A549 (cell line): ENCODE results near the gene NPW. TPM values are rescaled to one million over a fixed set of nuclear protein-coding genes. Genes with fewer than 3 reads are reported as not detected.
A peak's percentile ranks its signal among the peaks of the same experiment; 100 is the strongest.

ENCODE experiments used
- ATAC-seq, 2 experiments: fragments of 200-7000 bp in 1 of 2; fragments of >200 bp in 1 of 2; cut with Nextera tagmentation in 1 of 2; cut with Tn5 transposase in 1 of 2; 3 replicates each; pipeline versions ENCODE4 v1.8.0 to v1.9.1; 2018 to 2020; ENCODE audit warnings: mild to moderate bottlenecking in 1 of 2, moderate library complexity in 1 of 2
- CTCF ChIA-PET: fragments of 300-600 bp; sonication (Branson Sonifier 250); formaldehyde crosslinking; extraction: SDS; loops from one replicate; lab custom pipeline; 2021; ENCODE audit warnings: antibody characterized with exemption, inconsistent platforms; lab: Yijun Ruan, JAX
- POLR2A ChIA-PET: fragments of 350-600 bp; formaldehyde crosslinking; extraction: SDS; loops from one replicate; lab custom pipeline; 2021; ENCODE audit warnings: antibody characterized with exemption, inconsistent platforms; lab: Yijun Ruan, JAX
- DNase-seq, 2 experiments: peaks; one replicate each; pipeline versions ENCODE4 v3.0.0 to v3.0.0-alpha.2; 2011 to 2016; ENCODE audit warnings: low read depth in 1 of 2, low spot score in 1 of 2
- FAIRE-seq: peaks from 2 replicates; lab custom pipeline; 2011; peaks lifted over from hg19 to GRCh38; lab: Jason Lieb, UNC
- H3K27ac ChIP-seq, 2 experiments: fragments of >200 bp; sonication (Bioruptor Twin); formaldehyde crosslinking; 3 replicates each; pipeline ENCODE4 v1.5.1; 2016 to 2017
- H3K4me1 ChIP-seq: fragments of >200 bp; sonication (Bioruptor Twin); formaldehyde crosslinking; 3 replicates; pipeline ENCODE4 v1.6.1; 2016
- H3K4me2 ChIP-seq: fragments of >200 bp; sonication (Bioruptor Twin); formaldehyde crosslinking; 3 replicates; pipeline ENCODE4 v1.6.1; 2016
- H3K4me3 ChIP-seq: fragments of >200 bp; sonication (Bioruptor Twin); formaldehyde crosslinking; 3 replicates; pipeline ENCODE4 v1.5.1; 2016
- H3K9me3 ChIP-seq: fragments of >200 bp; sonication (Bioruptor Twin); formaldehyde crosslinking; 3 replicates; pipeline ENCODE4 v1.6.1; 2016
- BHLHE40 ChIP-seq: IDR thresholded peaks from 2 replicates; pipeline ENCODE4 v1.6.1; 2012; ENCODE audit warnings: low read depth, low read length, inconsistent platforms
- CTCF ChIP-seq: fragments of >200 bp; sonication (Bioruptor Twin); formaldehyde crosslinking; IDR thresholded peaks from 3 replicates; pipeline ENCODE4 v1.5.1; 2016
- EHF ChIP-seq: fragments of 250-450 bp; sonication (Bioruptor Pico); IDR thresholded peaks from 2 replicates; pipeline ENCODE4 v1.5.0; 2020; ENCODE audit warnings: mild to moderate bottlenecking
- EP300 ChIP-seq, 2 experiments: fragments of >200 bp; sonication (Bioruptor Twin); formaldehyde crosslinking; IDR thresholded peaks; 2 replicates in 1 of 2; 3 replicates in 1 of 2; pipeline ENCODE4 v1.6.1; 2016 to 2017
- JUN ChIP-seq, 2 experiments: fragments of >200 bp; sonication (Bioruptor Twin); formaldehyde crosslinking; IDR thresholded peaks; 2 replicates in 1 of 2; 3 replicates in 1 of 2; pipeline ENCODE4 v1.6.1; 2016 to 2017
- KDM1A ChIP-seq: fragments of 200-600 bp; sonication (generic); IDR thresholded peaks from 2 replicates; pipeline ENCODE4 v1.6.1; 2016; ENCODE audit warnings: low read depth, mild to moderate bottlenecking
- MAX ChIP-seq: IDR thresholded peaks from 2 replicates; pipeline ENCODE4 v1.6.1; 2012
- POLR2AphosphoS2 ChIP-seq: conservative IDR thresholded peaks from 2 replicates; pipeline ENCODE4 v1.6.1; 2012; ENCODE audit warnings: low read length, improper control_type of control experiment, inconsistent platforms
- SMC3 ChIP-seq: fragments of >200 bp; sonication (Bioruptor Twin); formaldehyde crosslinking; IDR thresholded peaks from 3 replicates; pipeline ENCODE4 v1.6.1; 2018; ENCODE audit warnings: inconsistent platforms
- TP53 ChIP-seq: fragments of 250-450 bp; sonication (Bioruptor Pico); IDR thresholded peaks from 2 replicates; pipeline ENCODE4 v1.5.0; 2021; ENCODE audit warnings: mild to moderate bottlenecking, moderate library complexity
- WGBS: methylation state at CpG from one replicate; pipeline ENCODE4 v1.1.6; 2017; ENCODE audit errors: missing lambda C conversion rate; 5-methylcytosine and 5-hydroxymethylcytosine counted together
- polyA plus RNA-seq, 4 experiments: library from polyadenylated mRNA; depleted of rRNA in 3 of 4; stranded (reverse); fragments of >200 nt; fragmentation: RNase III in 1 of 4; extraction: RNeasy Plus Mini Kit Qiagen cat#74134 plus additional on column Dnase treatment in 1 of 4; gene quantifications; 2 replicates in 3 of 4; 3 replicates in 1 of 4; pipeline ENCODE4 v1.2.3, GENCODE V29; 2011 to 2017
- TF ChIP-seq, protein P1 (sequence below): fragments of 250-450 bp; sonication (Bioruptor Pico); IDR thresholded peaks from 2 replicates; pipeline ENCODE4 v1.5.0; 2021; ENCODE audit warnings: mild to moderate bottlenecking, moderate library complexity, borderline replicate concordance

The NPW gene
- polyA plus RNA-seq, 2 of the 4 experiments (the other 2 are of a cell fraction) = 0.26 to 1.0 TPM

- H3K4me1 ChIP-seq = peaks cover 17% of the 10 kb centered on the region
- ChIA-PET POLR2A (interaction anchor here (2.8 kb wide), 1 partner anchor 8 kb away, joined by 13 read pairs; the partner anchor contains the start of gene TBL3), CTCF (interaction anchor here (19.7 kb wide), 1 partner anchor 25 kb away, joined by 196 read pairs; the partner anchor contains the start of gene ZNF598)
- FAIRE-seq (no peak), ATAC-seq (no peak), DNase-seq (no peak)
- H3K9me3 ChIP-seq = no peaks in the 10 kb centered on the region
- H3K4me3 ChIP-seq = no peak overlapping the region
- no peak overlapping the region for H3K4me2 ChIP-seq
- H3K27ac ChIP-seq = no peak overlapping the region
- WGBS = 94% methylated on average over 55 of the region's 70 CpGs
- TF ChIP-seq CTCF = no peak
- TF ChIP-seq BHLHE40 = no peak
- TF ChIP-seq KDM1A = no peak
- no peak for TF ChIP-seq EHF (CRISPR knock-in tag)
- TF ChIP-seq JUN (IDR thresholded peaks at IDR 0.05) = 0 out of 5 replicates have a peak, but pooled peaks of 1 of the 2 experiments have one; percentile 8
Measured at GRCh38 chr16:1979271-1980029, 40.1 kb upstream of the NPW start.

GRCh38 chr16:1980030-1980769, 39.4 kb upstream of the NPW start:
- ATAC-seq = no peak
- no peak for DNase-seq
- Histone ChIP-seq H3K4me1 (peaks cover 20% of the 10 kb centered on the region), H3K9me3 (no peaks in the 10 kb centered on the region), H3K27ac (no peak overlapping the region), H3K4me2 (no peak overlapping the region), H3K4me3 (no peak overlapping the region)
- 0 out of 2 replicates have a peak, but pooled peaks have one; percentile 31 for TF ChIP-seq POLR2AphosphoS2
- TF ChIP-seq, protein P1, sequence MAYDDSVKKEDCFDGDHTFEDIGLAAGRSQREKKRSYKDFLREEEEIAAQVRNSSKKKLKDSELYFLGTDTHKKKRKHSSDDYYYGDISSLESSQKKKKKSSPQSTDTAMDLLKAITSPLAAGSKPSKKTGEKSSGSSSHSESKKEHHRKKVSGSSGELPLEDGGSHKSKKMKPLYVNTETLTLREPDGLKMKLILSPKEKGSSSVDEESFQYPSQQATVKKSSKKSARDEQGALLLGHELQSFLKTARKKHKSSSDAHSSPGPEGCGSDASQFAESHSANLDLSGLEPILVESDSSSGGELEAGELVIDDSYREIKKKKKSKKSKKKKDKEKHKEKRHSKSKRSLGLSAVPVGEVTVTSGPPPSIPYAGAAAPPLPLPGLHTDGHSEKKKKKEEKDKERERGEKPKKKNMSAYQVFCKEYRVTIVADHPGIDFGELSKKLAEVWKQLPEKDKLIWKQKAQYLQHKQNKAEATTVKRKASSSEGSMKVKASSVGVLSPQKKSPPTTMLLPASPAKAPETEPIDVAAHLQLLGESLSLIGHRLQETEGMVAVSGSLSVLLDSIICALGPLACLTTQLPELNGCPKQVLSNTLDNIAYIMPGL (CRISPR knock-in tag) = no peak
- TF ChIP-seq JUN (IDR thresholded peaks at IDR 0.05) = peak in 1 of 2 experiments; percentile 7; a peak in 1 of 5 replicates
- no peak for TF ChIP-seq EP300 (IDR thresholded peaks at IDR 0.05)
- TF ChIP-seq SMC3 = no peak
- no peak for TF ChIP-seq TP53
- ChIA-PET CTCF (interaction anchor here (19.7 kb wide), 1 partner anchor 24 kb away, joined by 196 read pairs; the partner anchor contains the start of gene ZNF598), POLR2A (interaction anchor here (2.8 to 5.4 kb wide), 2 partner anchors 8 to 15 kb away, joined by 13 to 50 read pairs; partner anchors contain the start of genes RPS2 and TBL3)
- no peak for FAIRE-seq
- 92% methylated on average over 33 of the region's 53 CpGs for WGBS

- 91% methylated on average over 9 of the region's 16 CpGs for WGBS
- DNase-seq (no peak), ATAC-seq (no peak), FAIRE-seq (no peak)
- TF ChIP-seq MAX = no peak
- TF ChIP-seq POLR2AphosphoS2 = 0 out of 2 replicates have a peak, but pooled peaks have one; percentile 24
- Histone ChIP-seq H3K9me3 (no peaks in the 10 kb centered on the region), H3K4me3 (no peak overlapping the region), H3K4me1 (peaks cover 26% of the 10 kb centered on the region), H3K4me2 (no peak overlapping the region), H3K27ac (no peak overlapping the region)
- CTCF ChIA-PET = interaction anchor here (19.7 kb wide), 1 partner anchor 24 kb away, joined by 196 read pairs; the partner anchor contains the start of gene ZNF598
- POLR2A ChIA-PET = interaction anchor here (2.8 to 5.4 kb wide), 2 partner anchors 9 to 15 kb away, joined by 13 to 50 read pairs; partner anchors contain the start of genes RPS2 and TBL3
Measured at GRCh38 chr16:1980770-1981087, 38.9 kb upstream of the NPW start.
